HCT116 (cell line): ENCODE results near the gene MAP4K4. TPM values are rescaled to one million over a fixed set of nuclear protein-coding genes. Genes with fewer than 3 reads are reported as not detected.

Source experiments
- ATAC-seq: fragments of 200-7000 bp; cut with Tn5 transposase; 2 replicates; pipeline ENCODE4 v1.9.1; 2020; ENCODE audit warnings: mild to moderate bottlenecking, moderate library complexity
- BruUV-seq: library from RNA; stranded (reverse); fragments of 400-500 nt; replicated peaks from 2 replicates; lab custom pipeline; 2021; lab: Mats Ljungman, UMichigan
- CTCF ChIA-PET: fragments of 300-600 bp; sonication (Branson Sonifier 250); formaldehyde crosslinking; loops from one replicate; lab custom pipeline; 2021; ENCODE audit warnings: antibody characterized with exemption; lab: Charles Lee
- POLR2A ChIA-PET: fragments of 300-600, 350-600 bp; sonication (Branson Sonifier 250); formaldehyde crosslinking; loops from one replicate; lab custom pipeline; 2021; ENCODE audit warnings: antibody characterized with exemption; lab: Charles Lee
- RAD21 ChIA-PET, 2 experiments: fragments of 300-600 bp; sonication (Branson Sonifier 250); formaldehyde crosslinking; loops; one replicate each; lab custom pipeline; 2023; ENCODE audit warnings: low total read pairs in 2 of 2; ENCODE audit not compliant: uncharacterized antibody in 2 of 2, unreplicated experiment in 2 of 2, low non-redundant PET in 1 of 2; lab: Charles Lee
- DNase-seq: peaks from one replicate; pipeline ENCODE4 v3.0.0-alpha.2; 2010; ENCODE audit warnings: low read depth, low spot score
- H2AFZ ChIP-seq: fragments of 200-600 bp; shearing (Covaris generic), sonication (generic); 2 replicates; pipeline ENCODE4 v1.6.1; 2017; ENCODE audit warnings: low read depth, mixed run types, mixed read lengths, antibody characterized with exemption, low read length; ENCODE audit not compliant: poor library complexity, severe bottlenecking
- H3K27ac ChIP-seq: 2 replicates; pipeline ENCODE4 v1.5.1; 2012; ENCODE audit warnings: low read depth, low read length
- H3K27me3 ChIP-seq: fragments of 200-600 bp; sonication (generic); 2 replicates; pipeline ENCODE4 v1.6.1; 2016; ENCODE audit warnings: mixed run types, low read length, mixed read lengths; ENCODE audit not compliant: insufficient read depth
- H3K36me3 ChIP-seq, 2 experiments: fragments of 200-500 bp in 1 of 2; fragments of 200-600 bp in 1 of 2; sonication (Bioruptor generic) in 1 of 2; sonication (generic) in 1 of 2; 2 replicates each; pipeline versions ENCODE4 v1.5.1 to v1.6.1; 2014 to 2016; ENCODE audit warnings: low read length in 2 of 2, inconsistent platforms in 1 of 2, mixed read lengths in 1 of 2, mixed run types in 1 of 2; ENCODE audit not compliant: insufficient read depth in 2 of 2, control insufficient read depth in 1 of 2
- H3K4me1 ChIP-seq, 2 experiments: fragments of 200-600 bp in 1 of 2; sonication (generic) in 1 of 2; 2 replicates each; pipeline versions ENCODE4 v1.5.1 to v1.6.1; 2012 to 2017; ENCODE audit warnings: low read length in 2 of 2, inconsistent platforms in 1 of 2, mild to moderate bottlenecking in 1 of 2, mixed read lengths in 1 of 2, mixed run types in 1 of 2, moderate library complexity in 1 of 2; ENCODE audit not compliant: insufficient read depth in 2 of 2, control insufficient read depth in 1 of 2
- H3K4me2 ChIP-seq: fragments of 200-600 bp; sonication (generic); 2 replicates; pipeline ENCODE4 v1.6.1; 2017; ENCODE audit warnings: mixed run types, low read length, mixed read lengths
- H3K4me3 ChIP-seq, 2 experiments: fragments of 200-600 bp in 1 of 2; sonication (generic) in 1 of 2; replicated peaks in 1 of 2; 2 replicates each; pipeline ENCODE4 v1.5.1; 2011 to 2016; ENCODE audit warnings: low read length in 2 of 2, control low read depth in 1 of 2, low read depth in 1 of 2, mild to moderate bottlenecking in 1 of 2, mixed read lengths in 1 of 2, mixed run types in 1 of 2
- H3K79me2 ChIP-seq: fragments of 200-600 bp; sonication (generic); 2 replicates; pipeline ENCODE4 v1.6.1; 2017; ENCODE audit warnings: mild to moderate bottlenecking, mixed run types, low read length, moderate library complexity, mixed read lengths; ENCODE audit not compliant: insufficient read depth
- H3K9ac ChIP-seq: fragments of 200-600 bp; sonication (generic); 2 replicates; pipeline ENCODE4 v1.6.1; 2016; ENCODE audit warnings: low read length, mixed read lengths
- H3K9me2 ChIP-seq: fragments of 200-600 bp; sonication (generic), shearing (Covaris generic); 2 replicates; pipeline ENCODE4 v1.6.1; 2017; ENCODE audit warnings: mixed run types, mild to moderate bottlenecking, moderate library complexity; ENCODE audit not compliant: insufficient read depth
- H3K9me3 ChIP-seq, 2 experiments: fragments of 200-500 bp in 1 of 2; fragments of 200-600 bp in 1 of 2; sonication (Bioruptor generic) in 1 of 2; sonication (generic) in 1 of 2; 2 replicates each; pipeline ENCODE4 v1.6.1; 2014 to 2017; ENCODE audit warnings: low read length in 2 of 2, mixed read lengths in 2 of 2, inconsistent platforms in 1 of 2, low read depth in 1 of 2, mild to moderate bottlenecking in 1 of 2, mixed run types in 1 of 2, moderate library complexity in 1 of 2; ENCODE audit not compliant: control insufficient read depth in 1 of 2, insufficient read depth in 1 of 2
- H4K20me1 ChIP-seq: fragments of 200-600 bp; sonication (generic), shearing (Covaris generic); 2 replicates; pipeline ENCODE4 v1.6.1; 2017; ENCODE audit warnings: mixed run types, mild to moderate bottlenecking, moderate library complexity; ENCODE audit not compliant: insufficient read depth
- CBX3 ChIP-seq: IDR thresholded peaks from 2 replicates; pipeline ENCODE4 v1.6.1; 2012; ENCODE audit warnings: low read depth
- ELF1 ChIP-seq: IDR thresholded peaks from 2 replicates; pipeline ENCODE4 v1.6.1; 2012; ENCODE audit warnings: low read depth, borderline replicate concordance
- EZH2 ChIP-seq: fragments of 200-600 bp; sonication (generic); IDR thresholded peaks from 2 replicates; pipeline ENCODE4 v1.6.1; 2017; ENCODE audit warnings: antibody characterized with exemption, mixed run types
- EZH2phosphoT487 ChIP-seq: fragments of 200-600 bp; IDR thresholded peaks from 2 replicates; pipeline ENCODE4 v1.6.1; 2018; ENCODE audit warnings: antibody characterized with exemption, borderline replicate concordance
- FOSL1 ChIP-seq: IDR thresholded peaks from 2 replicates; pipeline ENCODE4 v1.6.1; 2012; ENCODE audit warnings: low read depth
- POLR2A ChIP-seq: IDR thresholded peaks from 2 replicates; pipeline ENCODE4 v1.7.0; 2011; ENCODE audit warnings: borderline replicate concordance; ENCODE audit not compliant: insufficient read depth, insufficient read length; ENCODE audit errors: extremely low read depth
- POLR2AphosphoS5 ChIP-seq: IDR thresholded peaks from 2 replicates; pipeline ENCODE4 v1.6.1; 2011; ENCODE audit warnings: mild to moderate bottlenecking, low read depth, low read length, moderate library complexity
- SIN3A ChIP-seq: IDR thresholded peaks from 2 replicates; pipeline ENCODE4 v1.6.1; 2012; ENCODE audit warnings: low read depth
- SP1 ChIP-seq: IDR thresholded peaks from 2 replicates; pipeline ENCODE4 v1.6.1; 2012; ENCODE audit warnings: low read depth
- SRF ChIP-seq: IDR thresholded peaks from 2 replicates; pipeline ENCODE4 v1.6.1; 2012; ENCODE audit warnings: low read depth
- TCF7L2 ChIP-seq: IDR thresholded peaks from 2 replicates; pipeline ENCODE4 v1.7.0; 2011; ENCODE audit warnings: borderline replicate concordance, inconsistent platforms; ENCODE audit not compliant: insufficient read depth, insufficient read length; ENCODE audit errors: extremely low read depth
- YY1 ChIP-seq: IDR thresholded peaks from 2 replicates; pipeline ENCODE4 v1.6.1; 2011; ENCODE audit warnings: low read length, low read depth, moderate library complexity, mild to moderate bottlenecking; ENCODE audit not compliant: insufficient replicate concordance; ENCODE audit errors: extremely low read depth
- ZFX ChIP-seq: fragments of 450-650 bp; IDR thresholded peaks from 2 replicates; pipeline ENCODE4 v1.6.1; 2017
- intact Hi-C: fragments of 100-400 bp; cut with micrococcal nuclease; formaldehyde crosslinking; loops from 2 replicates; pipeline ENCODE4 v1.10.0; 2022
- total RNA-seq: library from RNA; stranded (reverse); gene quantifications from one replicate; pipeline ENCODE4 v1.2.1, GENCODE V29; 2021; ENCODE audit not compliant: unreplicated experiment
- TF ChIP-seq, protein P1 (sequence below), 3 experiments: fragments of 200-600 bp in 1 of 3; sonication (generic) in 1 of 3; IDR thresholded peaks in 2 of 3; conservative IDR thresholded peaks in 1 of 3; 2 replicates each; pipeline ENCODE4 v1.5.1; 2012 to 2017; ENCODE audit warnings: low read depth in 2 of 3, low read length in 2 of 3, antibody characterized with exemption in 1 of 3, borderline replicate concordance in 1 of 3, control low read depth in 1 of 3, mild to moderate bottlenecking in 1 of 3, mixed read lengths in 1 of 3, mixed run types in 1 of 3, moderate library complexity in 1 of 3; ENCODE audit not compliant: insufficient read depth in 1 of 3
- TF ChIP-seq, protein P2 (sequence below): IDR thresholded peaks from 2 replicates; pipeline ENCODE4 v1.6.1; 2012; ENCODE audit warnings: low read depth

Gene MAP4K4
- total RNA-seq, 1 experiment from 2014 or later = 62.3 TPM

DNA sequence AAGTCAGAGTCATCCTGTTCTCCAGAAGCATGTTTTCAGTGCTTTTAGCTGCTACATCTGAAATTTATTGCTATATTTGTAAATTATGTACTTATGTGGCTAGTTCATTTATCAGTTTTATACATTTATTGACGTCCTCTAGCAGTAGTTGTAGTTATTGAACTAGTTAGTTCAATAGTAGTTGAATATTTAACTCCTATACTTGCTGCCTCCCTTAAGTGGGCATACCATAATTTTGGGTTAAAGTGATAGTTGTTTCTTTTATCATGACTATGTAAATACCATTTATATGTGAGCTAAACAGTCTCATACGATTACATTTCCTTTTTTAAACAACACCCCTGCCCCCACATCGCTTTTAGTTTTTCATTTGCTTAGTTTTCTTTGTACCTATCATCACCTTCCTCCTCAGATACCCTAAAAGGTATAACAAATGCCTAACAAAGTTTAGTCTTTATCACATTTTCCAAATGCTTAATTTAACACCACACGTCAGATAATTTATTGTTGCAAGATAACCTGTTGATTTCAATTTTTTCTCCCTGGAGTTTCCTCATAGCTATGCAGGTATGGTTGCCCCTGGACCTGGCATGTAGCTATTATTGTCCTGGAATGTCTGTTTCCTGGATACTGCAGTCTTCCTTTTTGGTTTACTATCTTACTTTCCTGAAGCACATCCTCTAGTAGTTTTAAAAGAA lies 8.8 kb downstream of the MAP4K4 start (continued):
- TF ChIP-seq, protein P1, sequence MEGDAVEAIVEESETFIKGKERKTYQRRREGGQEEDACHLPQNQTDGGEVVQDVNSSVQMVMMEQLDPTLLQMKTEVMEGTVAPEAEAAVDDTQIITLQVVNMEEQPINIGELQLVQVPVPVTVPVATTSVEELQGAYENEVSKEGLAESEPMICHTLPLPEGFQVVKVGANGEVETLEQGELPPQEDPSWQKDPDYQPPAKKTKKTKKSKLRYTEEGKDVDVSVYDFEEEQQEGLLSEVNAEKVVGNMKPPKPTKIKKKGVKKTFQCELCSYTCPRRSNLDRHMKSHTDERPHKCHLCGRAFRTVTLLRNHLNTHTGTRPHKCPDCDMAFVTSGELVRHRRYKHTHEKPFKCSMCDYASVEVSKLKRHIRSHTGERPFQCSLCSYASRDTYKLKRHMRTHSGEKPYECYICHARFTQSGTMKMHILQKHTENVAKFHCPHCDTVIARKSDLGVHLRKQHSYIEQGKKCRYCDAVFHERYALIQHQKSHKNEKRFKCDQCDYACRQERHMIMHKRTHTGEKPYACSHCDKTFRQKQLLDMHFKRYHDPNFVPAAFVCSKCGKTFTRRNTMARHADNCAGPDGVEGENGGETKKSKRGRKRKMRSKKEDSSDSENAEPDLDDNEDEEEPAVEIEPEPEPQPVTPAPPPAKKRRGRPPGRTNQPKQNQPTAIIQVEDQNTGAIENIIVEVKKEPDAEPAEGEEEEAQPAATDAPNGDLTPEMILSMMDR (IDR thresholded peaks at IDR 0.05 in 2 of 3, conservative IDR thresholded peaks at IDR 0.05 in 1 of 3; ENCODE audit: borderline replicate concordance in 1 of 3, insufficient read depth in 1 of 3, low read depth in 2 of 3, low read length in 2 of 3) = no peak
- TF ChIP-seq SIN3A = no peak
- no peak for TF ChIP-seq YY1
- no peak for TF ChIP-seq EZH2
- no peak for TF ChIP-seq FOSL1

DNA sequence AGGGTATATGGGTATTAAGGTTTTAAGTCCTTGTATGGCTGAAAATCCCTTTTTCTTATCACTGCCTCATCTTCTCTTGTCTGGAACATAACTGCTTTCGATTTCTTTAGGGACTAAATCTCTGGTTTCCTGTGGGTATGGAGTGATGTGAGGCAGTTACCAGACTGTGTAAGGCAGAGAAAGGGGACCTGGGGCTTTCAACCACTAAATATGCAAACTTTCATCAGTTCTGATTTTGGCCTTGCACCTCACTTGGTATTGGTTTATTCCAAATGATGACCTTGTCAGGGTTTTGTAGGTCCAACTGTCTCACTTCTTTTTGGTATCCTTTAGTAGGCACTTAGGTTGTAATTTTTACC lies 9.3 kb downstream of the MAP4K4 start:
- H3K4me1 ChIP-seq = peaks cover 9 to 22% of the 10 kb centered on the region in 2 experiments; a peak in 3 of 4 replicates
- BruUV-seq = no TSS peak

More for the DNA sequence above, 9.3 kb downstream of the MAP4K4 start:
- no peaks in the 10 kb centered on the region for H3K27me3 ChIP-seq
- no peak overlapping the region for H3K4me2 ChIP-seq
- no peaks in the 10 kb centered on the region for H3K9me2 ChIP-seq
- H3K9me3 ChIP-seq = no peaks in the 10 kb centered on the region
- RAD21 ChIA-PET = no interaction called here
- no peak overlapping the region for H3K27ac ChIP-seq
- H3K9ac ChIP-seq = no peak overlapping the region
- H2AFZ ChIP-seq = no peak overlapping the region
- ATAC-seq (no peak), DNase-seq (no peak)
- peaks cover 6% of the 10 kb centered on the region; the same call in 1 of the 2 replicates for H4K20me1 ChIP-seq
- peaks cover 0 to 5% of the 10 kb centered on the region in 2 experiments; a peak in 1 of 4 replicates for H3K36me3 ChIP-seq
- no peak overlapping the region for H3K4me3 ChIP-seq
- POLR2A ChIA-PET = no interaction called here
- peaks cover 95% of the 10 kb centered on the region for H3K79me2 ChIP-seq
- no peak for TF ChIP-seq ZFX
- TF ChIP-seq EZH2 = no peak
- no peak for TF ChIP-seq SRF
- TF ChIP-seq POLR2AphosphoS5 = no peak
- no peak for TF ChIP-seq TCF7L2
- no peak for TF ChIP-seq EZH2phosphoT487
- TF ChIP-seq ELF1 = no peak
- no peak for TF ChIP-seq SIN3A
- no peak for TF ChIP-seq YY1
- TF ChIP-seq CBX3 = no peak
- no peak for TF ChIP-seq SP1
- TF ChIP-seq POLR2A = no peak
- no peak for TF ChIP-seq FOSL1
- TF ChIP-seq, protein P2, sequence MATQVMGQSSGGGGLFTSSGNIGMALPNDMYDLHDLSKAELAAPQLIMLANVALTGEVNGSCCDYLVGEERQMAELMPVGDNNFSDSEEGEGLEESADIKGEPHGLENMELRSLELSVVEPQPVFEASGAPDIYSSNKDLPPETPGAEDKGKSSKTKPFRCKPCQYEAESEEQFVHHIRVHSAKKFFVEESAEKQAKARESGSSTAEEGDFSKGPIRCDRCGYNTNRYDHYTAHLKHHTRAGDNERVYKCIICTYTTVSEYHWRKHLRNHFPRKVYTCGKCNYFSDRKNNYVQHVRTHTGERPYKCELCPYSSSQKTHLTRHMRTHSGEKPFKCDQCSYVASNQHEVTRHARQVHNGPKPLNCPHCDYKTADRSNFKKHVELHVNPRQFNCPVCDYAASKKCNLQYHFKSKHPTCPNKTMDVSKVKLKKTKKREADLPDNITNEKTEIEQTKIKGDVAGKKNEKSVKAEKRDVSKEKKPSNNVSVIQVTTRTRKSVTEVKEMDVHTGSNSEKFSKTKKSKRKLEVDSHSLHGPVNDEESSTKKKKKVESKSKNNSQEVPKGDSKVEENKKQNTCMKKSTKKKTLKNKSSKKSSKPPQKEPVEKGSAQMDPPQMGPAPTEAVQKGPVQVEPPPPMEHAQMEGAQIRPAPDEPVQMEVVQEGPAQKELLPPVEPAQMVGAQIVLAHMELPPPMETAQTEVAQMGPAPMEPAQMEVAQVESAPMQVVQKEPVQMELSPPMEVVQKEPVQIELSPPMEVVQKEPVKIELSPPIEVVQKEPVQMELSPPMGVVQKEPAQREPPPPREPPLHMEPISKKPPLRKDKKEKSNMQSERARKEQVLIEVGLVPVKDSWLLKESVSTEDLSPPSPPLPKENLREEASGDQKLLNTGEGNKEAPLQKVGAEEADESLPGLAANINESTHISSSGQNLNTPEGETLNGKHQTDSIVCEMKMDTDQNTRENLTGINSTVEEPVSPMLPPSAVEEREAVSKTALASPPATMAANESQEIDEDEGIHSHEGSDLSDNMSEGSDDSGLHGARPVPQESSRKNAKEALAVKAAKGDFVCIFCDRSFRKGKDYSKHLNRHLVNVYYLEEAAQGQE = no peak
- CTCF ChIA-PET = no interaction called here
- intact Hi-C loops = no loop called here
